ENCODE data around the gene GSN. TPM values are rescaled to one million over a fixed set of nuclear protein-coding genes. Genes with fewer than 3 reads are reported as not detected.

Gene GSN
- total and polyA plus RNA-seq, 2 of the 13 experiments (the other 11 are each of a cell fraction or from before 2014, with no cell fraction given), result 294 to 307 TPM

- Histone ChIP-seq H3K27me3 (ENCODE audit: control insufficient read depth in 1 of 2, insufficient read depth in 2 of 2, low read length in 2 of 2) (no peaks in the 10 kb centered on the region), H3K4me1 (ENCODE audit: insufficient read depth, low read length) (peaks cover 77% of the 10 kb centered on the region), H3K9ac (ENCODE audit: insufficient read depth, low read depth, low read length) (no peak overlapping the region), H3K4me2 (ENCODE audit: low read depth, low read length) (no peak overlapping the region), H3K79me2 (ENCODE audit: insufficient read depth, low read length) (peaks cover 11% of the 10 kb centered on the region), H4K20me1 (ENCODE audit: insufficient read depth, low read length) (no peaks in the 10 kb centered on the region), H3K9me3 (ENCODE audit: low read length) (no peaks in the 10 kb centered on the region), H3K4me3 (replicated peaks in 1 of 3; ENCODE audit: insufficient read depth in 1 of 3, low read depth in 2 of 3, low read length in 3 of 3) (no peak overlapping the region), H2AFZ (ENCODE audit: low read length) (no peak overlapping the region), H3K36me3 (replicated peaks in 1 of 2; ENCODE audit: control insufficient read depth in 1 of 2, insufficient read depth in 2 of 2, low read length in 2 of 2) (peaks cover 20 to 36% of the 10 kb centered on the region in 2 experiments; a peak in 4 of 5 replicates), H3K27ac (ENCODE audit: extremely low read length, insufficient read depth, low read length) (no peak overlapping the region)
- 98% methylated on average over 8 of the region's 13 CpGs for WGBS (ENCODE audit: low lambda C conversion rate)
- in situ Hi-C loops (cut with HindIII; ENCODE audit: extremely low pct_ligation_motif_present, low pct_unique_long_range_greater_than_20kb) (no loop called here), intact Hi-C loops (cut with micrococcal nuclease; ENCODE audit: unreplicated experiment) (no loop called here)
- CTCF ChIA-PET (ENCODE audit: low intra/inter-chr PET ratio, low total read pairs), result no interaction called here
- no TSS peak for BruUV-seq (replicated peaks)
- DNase-seq (ENCODE audit: low spot score) (no peak), ATAC-seq (no peak), FAIRE-seq (no peak)
- POLR2A ChIA-PET, result interaction anchor here (0.7 to 14.1 kb wide), 3 partner anchors 18 to 35 kb away, joined by 3 to 398 read pairs (median 3); partner anchors contain the start of gene GSN
- TF ChIP-seq HES4 (CRISPR knock-in tag; IDR thresholded peaks at IDR 0.05; ENCODE audit: borderline replicate concordance) (no peak), NCOA5 (CRISPR knock-in tag; IDR thresholded peaks at IDR 0.05) (no peak), SSRP1 (CRISPR knock-in tag; IDR thresholded peaks at IDR 0.05) (0 out of 2 replicates have a peak, but pooled peaks have one; percentile 19), ZNF687 (CRISPR knock-in tag; IDR thresholded peaks at IDR 0.05) (peak; percentile 45), GMEB1 (CRISPR knock-in tag; IDR thresholded peaks at IDR 0.05; ENCODE audit: borderline replicate concordance) (no peak), ZNF775 (CRISPR knock-in tag; IDR thresholded peaks at IDR 0.05; ENCODE audit: borderline replicate concordance) (no peak), SIX1 (CRISPR knock-in tag; IDR thresholded peaks at IDR 0.05; ENCODE audit: borderline replicate concordance) (no peak), STAT6 (CRISPR knock-in tag; IDR thresholded peaks at IDR 0.05; ENCODE audit: borderline replicate concordance) (no peak)
- TF ChIP-seq, protein P1, sequence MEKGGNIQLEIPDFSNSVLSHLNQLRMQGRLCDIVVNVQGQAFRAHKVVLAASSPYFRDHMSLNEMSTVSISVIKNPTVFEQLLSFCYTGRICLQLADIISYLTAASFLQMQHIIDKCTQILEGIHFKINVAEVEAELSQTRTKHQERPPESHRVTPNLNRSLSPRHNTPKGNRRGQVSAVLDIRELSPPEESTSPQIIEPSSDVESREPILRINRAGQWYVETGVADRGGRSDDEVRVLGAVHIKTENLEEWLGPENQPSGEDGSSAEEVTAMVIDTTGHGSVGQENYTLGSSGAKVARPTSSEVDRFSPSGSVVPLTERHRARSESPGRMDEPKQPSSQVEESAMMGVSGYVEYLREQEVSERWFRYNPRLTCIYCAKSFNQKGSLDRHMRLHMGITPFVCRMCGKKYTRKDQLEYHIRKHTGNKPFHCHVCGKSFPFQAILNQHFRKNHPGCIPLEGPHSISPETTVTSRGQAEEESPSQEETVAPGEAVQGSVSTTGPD (CRISPR knock-in tag; IDR thresholded peaks at IDR 0.05), result no peak
- TF ChIP-seq, protein P2, sequence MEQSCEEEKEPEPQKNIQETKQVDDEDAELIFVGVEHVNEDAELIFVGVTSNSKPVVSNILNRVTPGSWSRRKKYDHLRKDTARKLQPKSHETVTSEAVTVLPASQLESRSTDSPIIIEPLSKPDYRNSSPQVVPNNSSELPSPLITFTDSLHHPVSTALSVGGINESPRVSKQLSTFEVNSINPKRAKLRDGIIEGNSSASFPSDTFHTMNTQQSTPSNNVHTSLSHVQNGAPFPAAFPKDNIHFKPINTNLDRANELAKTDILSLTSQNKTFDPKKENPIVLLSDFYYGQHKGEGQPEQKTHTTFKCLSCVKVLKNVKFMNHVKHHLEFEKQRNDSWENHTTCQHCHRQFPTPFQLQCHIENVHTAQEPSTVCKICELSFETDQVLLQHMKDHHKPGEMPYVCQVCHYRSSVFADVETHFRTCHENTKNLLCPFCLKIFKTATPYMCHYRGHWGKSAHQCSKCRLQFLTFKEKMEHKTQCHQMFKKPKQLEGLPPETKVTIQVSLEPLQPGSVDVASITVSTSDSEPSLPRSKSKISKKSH (CRISPR knock-in tag; IDR thresholded peaks at IDR 0.05; ENCODE audit: borderline replicate concordance), result no peak
Measured at GRCh38 chr9:121302786-121303185, 34.8 kb downstream of the GSN start.

Measured in HepG2 (cell line).